Stimulated activated CD8-positive, alpha-beta memory T cell treated with anti-CD3 and anti-CD28 coated beads, Interleukin-4, amount 100 ng/mL, for 48 hours (primary cell): ENCODE results near the gene NCAPD2.
"Not testable (repeated sequence)": the region's sequence is repeated elsewhere in the genome, so short reads cannot be mapped to it uniquely, and the experiment has no call there.

Experiments
- DNase-seq: peaks from one replicate; pipeline ENCODE4 v3.0.0-alpha.2; 2020

Gene NCAPD2

GRCh38 chr12:6494968-6495367 lies 1.1 kb downstream of the NCAPD2 start:
- DNase-seq = no peak

- not testable (repeated sequence) for DNase-seq
Measured at GRCh38 chr12:6497291-6497690, 3.4 kb downstream of the NCAPD2 start.

- DNase-seq = no peak
Measured at GRCh38 chr12:6500466-6500865, 6.6 kb downstream of the NCAPD2 start.

GRCh38 chr12:6507102-6507998 lies 13.4 kb downstream of the NCAPD2 start:
- DNase-seq = no peak

- no peak for DNase-seq
Measured at GRCh38 chr12:6508087-6508486, 14.2 kb downstream of the NCAPD2 start.

- no peak for DNase-seq
Measured at GRCh38 chr12:6520186-6520585, 26.3 kb downstream of the NCAPD2 start.

- no peak for DNase-seq
Measured at GRCh38 chr12:6522193-6522592, 28.3 kb downstream of the NCAPD2 start.

GRCh38 chr12:6523708-6524107 lies 29.8 kb downstream of the NCAPD2 start:
- DNase-seq = no peak

GRCh38 chr12:6524648-6525047 lies 30.7 kb downstream of the NCAPD2 start:
- DNase-seq = no peak

GRCh38 chr12:6526201-6526600 lies 32.3 kb downstream of the NCAPD2 start:
- DNase-seq = no peak

- no peak for DNase-seq
Measured at GRCh38 chr12:6526766-6527525, 33.0 kb downstream of the NCAPD2 start.

- no peak for DNase-seq
Measured at GRCh38 chr12:6527711-6528110, 33.8 kb downstream of the NCAPD2 start.

- no peak for DNase-seq
Measured at GRCh38 chr12:6528539-6529235, 34.8 kb downstream of the NCAPD2 start.

GRCh38 chr12:6529291-6529737 lies 35.4 kb downstream of the NCAPD2 start:
- DNase-seq = no peak

- no peak for DNase-seq
Measured at GRCh38 chr12:6530576-6531260, 36.8 kb downstream of the NCAPD2 start.

GRCh38 chr12:6532051-6532926 lies 38.4 kb downstream of the NCAPD2 start:
- peak; percentile 88 for DNase-seq

GRCh38 chr12:6532927-6533652 lies 39.2 kb downstream of the NCAPD2 start:
- peak; percentile 67 for DNase-seq

- no peak for DNase-seq
Measured at GRCh38 chr12:6533653-6533922, 39.7 kb downstream of the NCAPD2 start.

GRCh38 chr12:6533923-6534694 lies 40.2 kb downstream of the NCAPD2 start, which contains the start of gene GAPDH:
GAPDH (plus strand) TSS chr12:6534517; CDS start chr12:6534833, 316 bp downstream.
- peak; percentile 93 for DNase-seq

GRCh38 chr12:6534695-6534944 lies 40.7 kb downstream of the NCAPD2 start:
- DNase-seq = no peak
